Measurements from ENCODE around the gene TMED8.

DNA sequence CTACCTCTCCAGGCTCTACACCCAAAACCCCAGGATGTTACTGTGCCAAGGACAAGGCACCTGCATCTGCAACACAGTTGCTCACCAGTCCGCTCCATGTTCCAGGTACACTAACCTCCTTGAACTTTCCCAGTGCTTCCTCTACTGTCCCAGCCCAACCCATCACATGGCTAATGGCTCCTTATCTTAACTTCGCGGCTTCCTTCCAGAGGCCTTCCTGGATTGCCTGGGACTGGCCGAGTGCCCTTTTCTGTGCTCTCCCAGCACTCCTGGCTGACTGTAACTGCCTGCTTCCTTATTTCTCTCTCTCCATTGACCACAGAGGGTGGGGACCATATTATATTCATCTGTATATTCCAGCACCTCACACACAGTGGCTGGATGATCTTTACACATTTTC is 77.1 kb downstream of the TMED8 start:
- TF ChIP-seq, protein P1, sequence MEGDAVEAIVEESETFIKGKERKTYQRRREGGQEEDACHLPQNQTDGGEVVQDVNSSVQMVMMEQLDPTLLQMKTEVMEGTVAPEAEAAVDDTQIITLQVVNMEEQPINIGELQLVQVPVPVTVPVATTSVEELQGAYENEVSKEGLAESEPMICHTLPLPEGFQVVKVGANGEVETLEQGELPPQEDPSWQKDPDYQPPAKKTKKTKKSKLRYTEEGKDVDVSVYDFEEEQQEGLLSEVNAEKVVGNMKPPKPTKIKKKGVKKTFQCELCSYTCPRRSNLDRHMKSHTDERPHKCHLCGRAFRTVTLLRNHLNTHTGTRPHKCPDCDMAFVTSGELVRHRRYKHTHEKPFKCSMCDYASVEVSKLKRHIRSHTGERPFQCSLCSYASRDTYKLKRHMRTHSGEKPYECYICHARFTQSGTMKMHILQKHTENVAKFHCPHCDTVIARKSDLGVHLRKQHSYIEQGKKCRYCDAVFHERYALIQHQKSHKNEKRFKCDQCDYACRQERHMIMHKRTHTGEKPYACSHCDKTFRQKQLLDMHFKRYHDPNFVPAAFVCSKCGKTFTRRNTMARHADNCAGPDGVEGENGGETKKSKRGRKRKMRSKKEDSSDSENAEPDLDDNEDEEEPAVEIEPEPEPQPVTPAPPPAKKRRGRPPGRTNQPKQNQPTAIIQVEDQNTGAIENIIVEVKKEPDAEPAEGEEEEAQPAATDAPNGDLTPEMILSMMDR (IDR thresholded peaks at IDR 0.05) = no peak
- no peak for TF ChIP-seq EZH2 (IDR thresholded peaks at IDR 0.05)
- TF ChIP-seq EZH2phosphoT487 (IDR thresholded peaks at IDR 0.05) = no peak
